Activated CD4-positive, alpha-beta T cell treated with anti-CD3 and anti-CD28 coated beads, Interleukin-2, amount 10 ng/mL, durations not matched to agents 7 days and 5 days (primary cell): ENCODE measurements around the gene RASSF4. TPM values are rescaled to one million over a fixed set of nuclear protein-coding genes. Genes with fewer than 3 reads are reported as not detected.

Source experiments
- CTCF ChIA-PET: fragments of 350-600 bp; sonication (Branson Sonifier 250); formaldehyde crosslinking; loops from one replicate; lab custom pipeline; 2021; ENCODE audit warnings: antibody characterized with exemption; lab: Charles Lee
- POLR2A ChIA-PET: fragments of 350-600 bp; sonication (Branson Sonifier 250); formaldehyde crosslinking; loops from one replicate; lab custom pipeline; 2021; ENCODE audit warnings: antibody characterized with exemption; lab: Charles Lee
- DNase-seq: peaks from one replicate; pipeline ENCODE4 v3.0.0-alpha.2; 2020
- H3K27ac Mint-ChIP-seq: one replicate; pipeline ENCODE4 v1.8.0; 2021; ENCODE audit warnings: mild to moderate bottlenecking, moderate library complexity, mixed read lengths
- H3K27me3 Mint-ChIP-seq: one replicate; pipeline ENCODE4 v1.8.0; 2021; ENCODE audit warnings: mixed read lengths
- H3K36me3 Mint-ChIP-seq: one replicate; pipeline ENCODE4 v1.8.0; 2021; ENCODE audit warnings: low read depth, mixed read lengths
- H3K4me1 Mint-ChIP-seq: one replicate; pipeline ENCODE4 v1.8.0; 2021; ENCODE audit warnings: mixed read lengths
- H3K4me3 Mint-ChIP-seq: one replicate; pipeline ENCODE4 v1.8.0; 2021; ENCODE audit warnings: mild to moderate bottlenecking, moderate library complexity, mixed read lengths
- H3K9me3 Mint-ChIP-seq: one replicate; pipeline ENCODE4 v1.8.0; 2021; ENCODE audit warnings: mixed read lengths
- total RNA-seq, 2 experiments: library from RNA; stranded (reverse); gene quantifications; one replicate each; pipeline ENCODE4 v1.2.3, GENCODE V29; 2021

RASSF4 gene
- total RNA-seq, 2 experiments from 2014 or later = 0.42 to 0.52 TPM

DNA sequence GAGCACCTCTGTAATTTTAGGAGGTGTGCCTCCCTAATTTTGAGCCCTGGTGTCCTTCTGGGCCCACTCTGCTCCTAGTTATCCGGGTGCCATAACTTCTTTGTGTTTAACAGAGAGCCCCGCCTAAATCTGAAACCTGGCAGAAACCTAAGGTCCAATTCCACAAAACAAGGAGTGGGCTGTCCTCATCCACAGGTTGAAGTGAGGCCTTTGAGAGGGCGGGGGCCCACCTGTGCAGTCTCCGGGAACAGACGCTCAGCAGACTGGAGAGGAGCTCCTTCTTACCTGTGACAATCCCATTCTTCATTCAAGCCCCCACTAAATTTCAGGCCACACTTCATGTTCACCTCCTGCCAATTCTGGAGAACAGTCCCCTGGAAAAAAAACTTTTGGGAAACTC is 37.6 kb upstream of the RASSF4 start:
- H3K9me3 Mint-ChIP-seq = no peaks in the 10 kb centered on the region
- peaks cover 5% of the 10 kb centered on the region for H3K27me3 Mint-ChIP-seq
- CTCF ChIA-PET = no interaction called here
- no peaks in the 10 kb centered on the region for H3K36me3 Mint-ChIP-seq
- H3K27ac Mint-ChIP-seq = no peak overlapping the region
- POLR2A ChIA-PET = no interaction called here
- H3K4me3 Mint-ChIP-seq = no peak overlapping the region
- no peak for DNase-seq
- no peaks in the 10 kb centered on the region for H3K4me1 Mint-ChIP-seq

DNA sequence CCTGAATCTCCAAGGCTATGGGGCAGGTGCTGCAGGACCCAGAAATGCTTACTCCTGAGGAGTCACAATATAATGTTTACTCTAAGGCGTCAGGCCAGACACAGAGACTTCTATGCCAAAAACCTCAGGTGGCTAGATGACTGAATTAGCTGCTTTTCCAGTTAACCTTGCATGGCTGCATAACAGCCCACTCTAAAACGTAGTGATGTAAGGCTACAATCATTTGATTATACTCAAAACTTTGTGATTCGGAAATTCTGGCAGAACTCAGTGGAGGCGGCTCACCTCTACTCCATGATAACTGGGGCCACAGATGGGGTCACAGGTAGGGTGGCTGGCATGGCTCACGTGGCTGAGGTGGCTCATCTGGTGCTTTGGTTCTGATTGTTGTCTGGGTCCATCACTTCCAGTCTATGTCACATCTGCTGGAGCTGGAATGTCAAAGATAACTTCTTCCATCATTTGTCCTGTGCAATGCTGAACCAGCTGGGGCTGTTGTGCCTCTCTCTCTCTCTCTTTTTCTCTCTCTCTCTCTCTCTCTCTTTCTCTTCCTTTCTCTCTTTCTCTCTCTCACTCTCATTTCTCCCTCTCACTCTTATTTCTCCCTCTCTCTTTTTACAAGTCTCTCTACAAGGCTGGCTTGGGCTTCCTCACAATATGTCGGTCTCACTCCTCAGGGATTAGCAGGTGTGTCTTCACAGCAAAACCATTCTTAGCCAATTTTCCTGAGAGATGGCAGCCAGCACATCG is 36.6 kb upstream of the RASSF4 start:
- Mint-ChIP-seq H3K27ac (no peak overlapping the region), H3K36me3 (no peaks in the 10 kb centered on the region), H3K4me3 (no peak overlapping the region), H3K9me3 (no peaks in the 10 kb centered on the region), H3K4me1 (no peaks in the 10 kb centered on the region), H3K27me3 (peaks cover 4% of the 10 kb centered on the region)
- CTCF ChIA-PET = interaction anchor here (0.6 kb wide), 1 partner anchor 10 kb away, joined by 3 read pairs; no protein-coding TSS in a partner anchor
- DNase-seq = no peak
- POLR2A ChIA-PET = no interaction called here

DNA sequence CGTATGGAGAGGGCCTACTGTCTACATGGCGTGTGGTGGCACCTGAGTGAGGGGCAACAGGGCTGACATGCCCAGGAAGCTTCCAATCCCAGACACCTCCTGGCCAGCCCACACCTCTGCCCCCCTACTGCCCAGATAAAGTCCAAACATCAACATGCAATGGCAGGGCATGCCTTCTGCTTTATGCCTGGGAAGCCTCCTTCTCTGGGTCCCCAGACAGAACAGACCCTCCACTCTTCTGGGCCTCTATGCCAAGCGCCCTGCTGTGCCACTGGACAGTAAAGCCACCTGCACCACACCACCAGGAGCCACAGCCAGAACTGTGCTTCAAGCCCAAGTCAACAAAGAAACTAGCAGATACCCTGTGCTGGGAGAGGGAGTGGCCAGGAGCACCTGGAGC is 36.0 kb upstream of the RASSF4 start:
- H3K4me3 Mint-ChIP-seq = no peak overlapping the region
- no peak overlapping the region for H3K27ac Mint-ChIP-seq
- H3K9me3 Mint-ChIP-seq = no peaks in the 10 kb centered on the region
- CTCF ChIA-PET = interaction anchor here (1.5 to 1.8 kb wide), 2 partner anchors 9 to 15 kb away, joined by 4 read pairs; no protein-coding TSS in a partner anchor
- H3K4me1 Mint-ChIP-seq = no peaks in the 10 kb centered on the region
- H3K36me3 Mint-ChIP-seq = no peaks in the 10 kb centered on the region
- H3K27me3 Mint-ChIP-seq = peaks cover 4% of the 10 kb centered on the region
- POLR2A ChIA-PET = no interaction called here
- no peak for DNase-seq

GRCh38 chr10:44924261-44925040 is 35.2 kb upstream of the RASSF4 start:
- Mint-ChIP-seq H3K27me3 (peaks cover 4% of the 10 kb centered on the region), H3K36me3 (no peaks in the 10 kb centered on the region), H3K4me1 (no peaks in the 10 kb centered on the region), H3K9me3 (no peaks in the 10 kb centered on the region), H3K4me3 (no peak overlapping the region), H3K27ac (no peak overlapping the region)
- POLR2A ChIA-PET = no interaction called here
- CTCF ChIA-PET = interaction anchor here (1.5 to 1.8 kb wide), 2 partner anchors 8 to 16 kb away, joined by 4 read pairs; no protein-coding TSS in a partner anchor
- DNase-seq = no peak

DNA sequence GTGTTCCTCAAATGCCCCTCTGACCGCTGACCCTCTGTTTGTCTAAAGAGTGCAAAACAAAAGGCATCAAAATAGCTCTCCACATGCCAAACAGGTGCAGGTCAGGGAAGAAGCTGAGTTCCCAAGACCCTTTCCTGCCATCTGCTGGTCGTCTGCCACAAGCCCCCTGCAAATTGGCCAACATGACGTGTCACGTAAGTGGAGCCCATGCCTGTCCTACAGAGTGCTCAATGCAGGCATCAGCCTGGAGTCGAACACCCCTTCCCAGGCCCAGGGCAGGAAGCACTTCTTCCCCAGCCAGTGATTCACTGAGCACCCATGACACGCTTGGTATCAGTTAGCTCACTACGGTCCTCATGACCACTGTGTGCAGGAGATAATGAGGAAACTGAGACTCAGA is 34.4 kb upstream of the RASSF4 start:
- Mint-ChIP-seq H3K4me1 (no peaks in the 10 kb centered on the region), H3K9me3 (no peaks in the 10 kb centered on the region), H3K27me3 (no peaks in the 10 kb centered on the region), H3K4me3 (no peak overlapping the region), H3K36me3 (no peaks in the 10 kb centered on the region), H3K27ac (no peak overlapping the region)
- no peak for DNase-seq
- ChIA-PET CTCF (interaction anchor here (1.5 to 1.8 kb wide), 2 partner anchors 7 to 17 kb away, joined by 4 read pairs; no protein-coding TSS in a partner anchor), POLR2A (no interaction called here)

DNA sequence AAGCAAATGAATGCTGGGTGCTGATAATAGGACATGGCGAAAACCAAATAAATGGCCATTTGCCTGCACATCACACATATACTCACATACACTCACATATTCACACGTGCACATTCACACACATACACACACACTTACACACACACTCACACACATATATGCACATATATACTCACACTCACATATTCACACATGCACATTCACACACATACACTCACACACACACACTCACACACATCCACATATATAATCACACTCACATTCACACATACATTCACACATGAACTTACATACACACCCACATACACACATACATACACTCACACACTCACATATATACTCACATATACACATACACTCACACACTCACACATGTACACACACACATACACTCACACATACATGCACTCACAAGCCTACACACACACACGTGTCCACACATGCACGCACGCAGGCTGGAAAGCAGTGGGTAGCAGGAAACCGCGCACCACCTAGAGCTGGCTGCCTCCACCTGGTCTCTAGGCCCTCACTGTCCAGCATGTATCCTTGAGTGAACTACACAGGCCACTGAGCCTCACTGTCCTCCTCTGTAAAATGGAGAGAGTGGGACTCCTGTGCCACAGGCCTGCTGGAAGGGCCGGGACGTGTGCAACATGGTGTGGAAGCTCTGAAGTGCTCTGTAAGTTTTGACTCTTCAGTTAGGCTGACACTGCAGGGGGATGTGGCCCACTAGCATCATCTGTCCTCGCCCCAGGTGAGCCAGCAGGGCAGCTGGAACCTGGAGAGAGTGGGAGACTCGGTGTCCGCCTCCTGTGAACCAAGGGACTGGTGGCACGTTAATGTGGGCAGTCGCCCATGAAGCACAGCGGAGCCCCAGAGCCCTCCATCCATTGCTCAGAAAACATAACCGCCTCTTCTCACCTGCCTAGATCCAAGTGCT is 33.5 kb upstream of the RASSF4 start:
- no peaks in the 10 kb centered on the region for H3K4me1 Mint-ChIP-seq
- POLR2A ChIA-PET = no interaction called here
- DNase-seq = no peak

DNA sequence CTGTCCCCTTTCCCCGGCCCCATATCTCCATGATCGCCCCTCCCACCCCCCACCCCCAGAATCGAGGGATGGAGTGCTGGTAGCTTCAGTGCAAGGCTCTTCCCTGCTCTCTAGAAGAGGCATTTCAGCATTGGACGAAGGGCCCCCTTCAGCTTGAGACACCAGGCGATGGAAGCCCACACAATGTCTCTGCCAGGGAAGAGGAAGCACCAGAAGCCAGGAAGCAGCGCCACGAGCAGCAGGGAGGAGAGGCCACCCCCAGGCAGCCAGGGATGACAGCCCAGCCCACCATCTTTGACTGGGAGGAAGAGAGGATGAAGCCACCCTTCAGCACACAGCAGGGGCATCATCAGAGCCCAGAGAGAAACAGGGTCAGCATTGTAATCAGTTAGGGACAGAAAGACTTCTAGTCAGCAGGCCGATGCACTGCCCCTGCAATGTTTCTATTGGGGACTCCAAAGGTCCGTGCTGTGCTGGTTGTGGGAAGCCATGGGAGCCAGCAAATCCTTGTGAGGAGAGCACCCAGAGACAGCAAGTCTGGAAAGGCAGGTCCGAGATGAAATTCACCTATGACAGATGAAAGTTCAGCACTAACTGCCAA is 32.8 kb upstream of the RASSF4 start:
- no peak for DNase-seq
- no peak overlapping the region for H3K4me3 Mint-ChIP-seq
- ChIA-PET CTCF (interaction anchor here (1.3 kb wide), 1 partner anchor 9 kb away, joined by 3 read pairs; no protein-coding TSS in a partner anchor), POLR2A (no interaction called here)
- H3K36me3 Mint-ChIP-seq = no peaks in the 10 kb centered on the region
- no peaks in the 10 kb centered on the region for H3K27me3 Mint-ChIP-seq
- H3K9me3 Mint-ChIP-seq = no peaks in the 10 kb centered on the region
- no peaks in the 10 kb centered on the region for H3K4me1 Mint-ChIP-seq
- H3K27ac Mint-ChIP-seq = no peak overlapping the region

More for the DNA sequence above, 33.5 kb upstream of the RASSF4 start:
- Mint-ChIP-seq H3K9me3 (no peaks in the 10 kb centered on the region), H3K27ac (no peak overlapping the region), H3K36me3 (no peaks in the 10 kb centered on the region), H3K27me3 (no peaks in the 10 kb centered on the region), H3K4me3 (no peak overlapping the region)
- CTCF ChIA-PET = no interaction called here

GRCh38 chr10:44927352-44927751 is 32.2 kb upstream of the RASSF4 start:
- no peak for DNase-seq
- Mint-ChIP-seq H3K27ac (no peak overlapping the region), H3K36me3 (no peaks in the 10 kb centered on the region), H3K9me3 (no peaks in the 10 kb centered on the region), H3K4me1 (no peaks in the 10 kb centered on the region), H3K4me3 (no peak overlapping the region), H3K27me3 (no peaks in the 10 kb centered on the region)
- ChIA-PET CTCF (interaction anchor here (1.3 kb wide), 1 partner anchor 8 kb away, joined by 3 read pairs; no protein-coding TSS in a partner anchor), POLR2A (no interaction called here)

- ChIA-PET POLR2A (no interaction called here), CTCF (interaction anchor here (0.6 to 1.2 kb wide), 2 partner anchors 16 to 636 kb away, joined by 3 read pairs; no protein-coding TSS in a partner anchor)
- Mint-ChIP-seq H3K27ac (no peak overlapping the region), H3K27me3 (no peaks in the 10 kb centered on the region), H3K4me1 (no peaks in the 10 kb centered on the region), H3K36me3 (no peaks in the 10 kb centered on the region), H3K4me3 (no peak overlapping the region), H3K9me3 (no peaks in the 10 kb centered on the region)
- no peak for DNase-seq
Measured at GRCh38 chr10:44928462-44928861, 31.1 kb upstream of the RASSF4 start.

GRCh38 chr10:44929356-44930255 is 30.0 kb upstream of the RASSF4 start:
- H3K4me1 Mint-ChIP-seq = no peaks in the 10 kb centered on the region
- no peaks in the 10 kb centered on the region for H3K36me3 Mint-ChIP-seq
- H3K27ac Mint-ChIP-seq = no peak overlapping the region
- no peaks in the 10 kb centered on the region for H3K9me3 Mint-ChIP-seq
- H3K27me3 Mint-ChIP-seq = no peaks in the 10 kb centered on the region
- POLR2A ChIA-PET = no interaction called here
- DNase-seq = no peak
- CTCF ChIA-PET = interaction anchor here (0.5 to 1.2 kb wide), 2 partner anchors 17 to 1335 kb away, joined by 3 to 4 read pairs; no protein-coding TSS in a partner anchor
- no peak overlapping the region for H3K4me3 Mint-ChIP-seq

DNA sequence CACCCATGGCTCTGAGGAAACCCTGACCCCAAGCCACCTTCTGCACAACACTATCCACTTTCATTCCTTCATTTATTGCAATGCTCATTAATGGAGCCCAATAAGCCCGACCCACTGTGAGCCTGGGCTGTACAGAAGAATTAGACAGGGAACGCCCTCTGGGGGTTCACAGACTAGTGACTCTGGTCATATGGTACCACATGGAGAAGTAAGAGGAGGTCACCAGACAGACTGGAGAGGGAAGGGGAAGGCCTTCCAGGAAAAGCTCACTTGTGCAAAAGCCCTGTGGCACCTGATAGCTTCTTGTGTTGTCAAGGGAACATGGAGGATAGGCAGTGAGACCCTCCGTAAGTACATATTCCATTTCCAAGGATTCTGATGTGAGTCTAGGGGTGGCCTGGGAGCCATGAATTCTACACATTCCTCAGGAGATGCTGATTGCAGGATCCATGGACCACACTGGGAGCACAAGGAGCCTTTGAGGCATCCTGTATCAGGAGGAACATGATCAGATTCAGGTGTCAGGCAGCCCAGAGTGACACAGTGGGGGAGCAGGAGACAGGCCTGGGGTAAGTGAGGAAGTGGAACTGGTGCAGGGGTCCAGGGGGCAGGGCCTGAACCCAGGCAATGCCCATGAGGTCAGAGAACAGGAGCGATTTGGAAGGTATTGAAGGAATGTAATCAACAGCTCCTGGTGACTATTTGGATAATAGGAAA is 28.5 kb upstream of the RASSF4 start:
- no peak overlapping the region for H3K4me3 Mint-ChIP-seq
- peaks cover 6% of the 10 kb centered on the region for H3K4me1 Mint-ChIP-seq
- no peaks in the 10 kb centered on the region for H3K9me3 Mint-ChIP-seq
- H3K27me3 Mint-ChIP-seq = no peaks in the 10 kb centered on the region
- POLR2A ChIA-PET = no interaction called here
- H3K36me3 Mint-ChIP-seq = no peaks in the 10 kb centered on the region
- DNase-seq = no peak
- H3K27ac Mint-ChIP-seq = no peak overlapping the region
- CTCF ChIA-PET = interaction anchor here (0.6 to 2.9 kb wide), 5 partner anchors 10 to 617 kb away, joined by 3 to 17 read pairs (median 4); no protein-coding TSS in a partner anchor
